HEK293 (cell line): ENCODE data around the gene SNORC.
A peak's percentile ranks its signal among the peaks of the same experiment; 100 is the strongest.

Source experiments
- CTCF ChIA-PET: fragments of 350-600 bp; formaldehyde crosslinking; extraction: SDS; loops from one replicate; lab custom pipeline; 2021; ENCODE audit warnings: antibody characterized with exemption; lab: Yijun Ruan, JAX
- POLR2A ChIA-PET: fragments of 300-600 bp; formaldehyde crosslinking; extraction: SDS; loops from one replicate; lab custom pipeline; 2020; ENCODE audit warnings: antibody characterized with exemption, inconsistent platforms; lab: Yijun Ruan, JAX
- H3K27ac ChIP-seq: fragments of 200-500 bp; sonication (Bioruptor generic); 2 replicates; pipeline ENCODE4 v1.5.1; 2014; ENCODE audit warnings: low read depth, low read length, control low read depth, inconsistent platforms; ENCODE audit errors: extremely low read depth
- H3K36me3 ChIP-seq, 2 experiments: fragments of 200-500 bp in 1 of 2; sonication (Bioruptor generic) in 1 of 2; 1 replicate in 1 of 2; 2 replicates in 1 of 2; pipeline ENCODE4 v1.5.1; 2014 to 2017; ENCODE audit warnings: inconsistent platforms in 2 of 2, low read length in 2 of 2; ENCODE audit not compliant: control insufficient read depth in 2 of 2, insufficient read depth in 1 of 2
- H3K4me1 ChIP-seq: fragments of 200-500 bp; sonication (Bioruptor generic); 2 replicates; pipeline ENCODE4 v1.5.1; 2014; ENCODE audit warnings: mild to moderate bottlenecking, low read length, inconsistent platforms; ENCODE audit not compliant: control insufficient read depth, insufficient read depth
- H3K4me3 ChIP-seq: 2 replicates; pipeline ENCODE4 v1.5.1; 2011; ENCODE audit warnings: low read depth, mild to moderate bottlenecking, control low read depth, low read length, moderate library complexity
- H3K9me3 ChIP-seq: fragments of 200-500 bp; sonication (Bioruptor generic); 2 replicates; pipeline ENCODE4 v1.5.1; 2014; ENCODE audit warnings: low read depth, low read length, inconsistent platforms; ENCODE audit not compliant: control insufficient read depth, insufficient read depth
- ATF2 ChIP-seq: fragments of 450-650 bp; formaldehyde crosslinking; IDR thresholded peaks from 2 replicates; pipeline ENCODE4 v1.5.1; 2016; ENCODE audit warnings: missing biosample characterization, missing genetic modification characterization, low read depth
- EGR2 ChIP-seq: fragments of 450-650 bp; formaldehyde crosslinking; IDR thresholded peaks from 2 replicates; pipeline ENCODE4 v1.5.1; 2016; ENCODE audit warnings: low read depth, missing biosample characterization, missing genetic modification characterization
- GFI1B ChIP-seq: fragments of 450-650 bp; formaldehyde crosslinking; IDR thresholded peaks from 2 replicates; pipeline ENCODE4 v1.5.1; 2016; ENCODE audit warnings: missing biosample characterization, missing genetic modification characterization
- IKZF3 ChIP-seq: fragments of 450-650 bp; IDR thresholded peaks from 2 replicates; pipeline ENCODE4 v1.5.0; 2018; ENCODE audit warnings: missing biosample characterization, mild to moderate bottlenecking, missing genetic modification characterization, moderate library complexity
- ZBTB11 ChIP-seq: fragments of 450-650 bp; formaldehyde crosslinking; conservative IDR thresholded peaks from 2 replicates; pipeline ENCODE4 v1.5.1; 2016; ENCODE audit warnings: low read depth, missing biosample characterization, missing genetic modification characterization
- ZBTB6 ChIP-seq: fragments of 450-650 bp; formaldehyde crosslinking; IDR thresholded peaks from 2 replicates; pipeline ENCODE4 v1.5.1; 2017; ENCODE audit warnings: missing biosample characterization, missing genetic modification characterization
- ZNF121 ChIP-seq: fragments of 450-650 bp; formaldehyde crosslinking; IDR thresholded peaks from 2 replicates; pipeline ENCODE4 v1.5.1; 2016; ENCODE audit warnings: missing biosample characterization, missing genetic modification characterization
- ZNF140 ChIP-seq: fragments of 450-650 bp; formaldehyde crosslinking; IDR thresholded peaks from 2 replicates; pipeline ENCODE4 v1.5.1; 2016; ENCODE audit warnings: missing biosample characterization, missing genetic modification characterization
- ZNF155 ChIP-seq: fragments of 450-650 bp; formaldehyde crosslinking; IDR thresholded peaks from 2 replicates; pipeline ENCODE4 v1.5.1; 2016; ENCODE audit warnings: missing biosample characterization, missing genetic modification characterization
- ZNF157 ChIP-seq: fragments of 450-650 bp; formaldehyde crosslinking; IDR thresholded peaks from 2 replicates; pipeline ENCODE4 v1.5.1; 2016; ENCODE audit warnings: missing biosample characterization, missing genetic modification characterization
- ZNF23 ChIP-seq: fragments of 450-650 bp; formaldehyde crosslinking; IDR thresholded peaks from 2 replicates; pipeline ENCODE4 v1.5.1; 2016; ENCODE audit warnings: missing biosample characterization, missing genetic modification characterization, borderline replicate concordance
- ZNF274 ChIP-seq, 2 experiments: fragments of 200-500 bp in 1 of 2; fragments of 450-650 bp in 1 of 2; sonication (Bioruptor generic) in 1 of 2; formaldehyde crosslinking in 1 of 2; IDR thresholded peaks; 2 replicates each; pipeline versions ENCODE4 v1.5.1 to v1.6.1; 2014 to 2016; ENCODE audit warnings: borderline replicate concordance in 1 of 2, inconsistent platforms in 1 of 2, low read length in 1 of 2, missing biosample characterization in 1 of 2, missing genetic modification characterization in 1 of 2
- ZNF521 ChIP-seq: fragments of 450-650 bp; formaldehyde crosslinking; IDR thresholded peaks from 2 replicates; pipeline ENCODE4 v1.5.1; 2017; ENCODE audit warnings: missing biosample characterization, mild to moderate bottlenecking, missing genetic modification characterization
- ZNF580 ChIP-seq: fragments of 450-650 bp; formaldehyde crosslinking; IDR thresholded peaks from 2 replicates; pipeline ENCODE4 v1.5.1; 2016; ENCODE audit warnings: missing biosample characterization, missing genetic modification characterization
- ZNF664 ChIP-seq: fragments of 450-650 bp; formaldehyde crosslinking; IDR thresholded peaks from 2 replicates; pipeline ENCODE4 v1.5.1; 2016; ENCODE audit warnings: missing biosample characterization, missing genetic modification characterization
- ZNF707 ChIP-seq: fragments of 450-650 bp; formaldehyde crosslinking; IDR thresholded peaks from 2 replicates; pipeline ENCODE4 v1.5.1; 2016; ENCODE audit warnings: missing biosample characterization, missing genetic modification characterization
- ZNF843 ChIP-seq: fragments of 450-650 bp; formaldehyde crosslinking; IDR thresholded peaks from 2 replicates; pipeline ENCODE4 v1.5.1; 2016; ENCODE audit warnings: missing biosample characterization, missing genetic modification characterization

The SNORC gene

GRCh38 chr2:232869138-232870017 lies 686 bp upstream of the SNORC start:
- Histone ChIP-seq H3K4me3 (no peak overlapping the region), H3K9me3 (no peaks in the 10 kb centered on the region), H3K4me1 (no peaks in the 10 kb centered on the region), H3K36me3 (no peaks in the 10 kb centered on the region; a peak in 1 of 3 replicates), H3K27ac (no peak overlapping the region)
- ChIA-PET CTCF (interaction anchor here (0.5 to 1.1 kb wide), 3 partner anchors 283 to 901 kb away, joined by 3 read pairs; no protein-coding TSS in a partner anchor), POLR2A (no interaction called here)
- TF ChIP-seq EGR2 (tag by site-specific recombination): peak; percentile 31; the same call in 1 of the 2 replicates
- TF ChIP-seq ZBTB11 (tag by site-specific recombination): no peak

GRCh38 chr2:232870766-232871371 lies 805 bp downstream of the SNORC start:
- Histone ChIP-seq H3K36me3 (no peaks in the 10 kb centered on the region; a peak in 1 of 3 replicates), H3K27ac (no peak overlapping the region), H3K9me3 (no peaks in the 10 kb centered on the region), H3K4me1 (no peaks in the 10 kb centered on the region), H3K4me3 (no peak overlapping the region)
- ChIA-PET CTCF (interaction anchor here (0.6 to 0.7 kb wide), 3 partner anchors 98 to 502 kb away, joined by 3 to 4 read pairs (median 3); no protein-coding TSS in a partner anchor), POLR2A (no interaction called here)
- TF ChIP-seq ZBTB11 (tag by site-specific recombination): no peak
- TF ChIP-seq ZNF23 (tag by site-specific recombination): no peak
- no peak for TF ChIP-seq ZNF521 (tag by site-specific recombination)
- no peak for TF ChIP-seq ATF2 (tag by site-specific recombination)
- TF ChIP-seq ZNF274 (IDR thresholded peaks at IDR 0.05; ENCODE audit: low read length): no peak
- no peak for TF ChIP-seq ZNF274 (tag by site-specific recombination; IDR thresholded peaks at IDR 0.05; ENCODE audit: borderline replicate concordance)
- TF ChIP-seq ZNF843 (tag by site-specific recombination): no peak
- no peak for TF ChIP-seq ZNF155 (tag by site-specific recombination)
- no peak for TF ChIP-seq ZNF707 (tag by site-specific recombination)
- TF ChIP-seq ZBTB6: no peak
- TF ChIP-seq IKZF3: no peak
- no peak for TF ChIP-seq ZNF140
- TF ChIP-seq ZNF121 (tag by site-specific recombination): no peak
- TF ChIP-seq GFI1B (tag by site-specific recombination): no peak
- no peak for TF ChIP-seq ZNF664 (tag by site-specific recombination)
- no peak for TF ChIP-seq ZNF157 (tag by site-specific recombination)
- TF ChIP-seq ZNF580 (tag by site-specific recombination): no peak
